ENCODE data around the gene RAPGEF1.

Gene RAPGEF1

DNA sequence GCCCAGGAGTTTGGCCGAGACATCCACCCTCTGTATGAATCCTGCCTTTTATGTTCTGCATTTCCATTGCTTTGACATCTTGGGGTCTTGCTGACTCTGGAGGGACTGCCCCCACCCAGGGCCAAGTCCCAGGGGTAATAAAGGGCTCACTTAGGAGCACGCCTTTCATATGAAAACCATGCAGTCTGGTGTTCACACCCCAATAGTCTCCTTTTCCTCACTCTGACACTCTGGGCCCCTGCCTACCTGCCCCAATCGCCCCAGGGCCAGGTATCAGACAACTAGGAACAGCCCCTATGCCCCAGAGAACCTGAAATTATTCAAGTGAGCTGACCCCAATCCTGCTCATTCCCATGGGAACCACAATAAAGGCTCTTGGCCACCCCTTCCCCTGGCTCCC is 33.1 kb upstream of the RAPGEF1 start:
- no peak for DNase-seq
- Histone ChIP-seq H3K36me3 (replicated peaks; ENCODE audit: insufficient read depth, low read length) (no peaks in the 10 kb centered on the region), H2AFZ (ENCODE audit: low read length) (no peak overlapping the region), H3K79me2 (ENCODE audit: low read length) (no peaks in the 10 kb centered on the region), H3K9me3 (replicated peaks; ENCODE audit: insufficient read depth, low read length) (no peaks in the 10 kb centered on the region), H3K4me3 (ENCODE audit: low read length) (no peak overlapping the region), H3K4me1 (ENCODE audit: low read length) (no peaks in the 10 kb centered on the region), H3K27me3 (replicated peaks; ENCODE audit: insufficient read depth, low read length) (peaks cover 58% of the 10 kb centered on the region), H3K9me2 (replicated peaks; ENCODE audit: insufficient read depth, low read length) (no peaks in the 10 kb centered on the region), H4K20me1 (ENCODE audit: insufficient read depth, low read length) (0 out of 2 replicates have a peak, but pooled peaks cover 3% of the 10 kb centered on the region), H3F3A (ENCODE audit: insufficient read depth, low read length) (no peaks in the 10 kb centered on the region), H3K9ac (ENCODE audit: low read length) (no peak overlapping the region), H3K4me2 (ENCODE audit: low read depth, low read length) (no peak overlapping the region), H3K27ac (ENCODE audit: low read length) (no peak overlapping the region)
- no peak for TF ChIP-seq EZH2 (optimal IDR thresholded peaks at IDR 0.05; ENCODE audit: low read depth, low read length)
- TF ChIP-seq EZH2phosphoT487 (IDR thresholded peaks at IDR 0.05; ENCODE audit: low read length), result no peak
- TF ChIP-seq, protein P1, sequence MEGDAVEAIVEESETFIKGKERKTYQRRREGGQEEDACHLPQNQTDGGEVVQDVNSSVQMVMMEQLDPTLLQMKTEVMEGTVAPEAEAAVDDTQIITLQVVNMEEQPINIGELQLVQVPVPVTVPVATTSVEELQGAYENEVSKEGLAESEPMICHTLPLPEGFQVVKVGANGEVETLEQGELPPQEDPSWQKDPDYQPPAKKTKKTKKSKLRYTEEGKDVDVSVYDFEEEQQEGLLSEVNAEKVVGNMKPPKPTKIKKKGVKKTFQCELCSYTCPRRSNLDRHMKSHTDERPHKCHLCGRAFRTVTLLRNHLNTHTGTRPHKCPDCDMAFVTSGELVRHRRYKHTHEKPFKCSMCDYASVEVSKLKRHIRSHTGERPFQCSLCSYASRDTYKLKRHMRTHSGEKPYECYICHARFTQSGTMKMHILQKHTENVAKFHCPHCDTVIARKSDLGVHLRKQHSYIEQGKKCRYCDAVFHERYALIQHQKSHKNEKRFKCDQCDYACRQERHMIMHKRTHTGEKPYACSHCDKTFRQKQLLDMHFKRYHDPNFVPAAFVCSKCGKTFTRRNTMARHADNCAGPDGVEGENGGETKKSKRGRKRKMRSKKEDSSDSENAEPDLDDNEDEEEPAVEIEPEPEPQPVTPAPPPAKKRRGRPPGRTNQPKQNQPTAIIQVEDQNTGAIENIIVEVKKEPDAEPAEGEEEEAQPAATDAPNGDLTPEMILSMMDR (IDR thresholded peaks at IDR 0.05; ENCODE audit: low read length), result no peak

DNA sequence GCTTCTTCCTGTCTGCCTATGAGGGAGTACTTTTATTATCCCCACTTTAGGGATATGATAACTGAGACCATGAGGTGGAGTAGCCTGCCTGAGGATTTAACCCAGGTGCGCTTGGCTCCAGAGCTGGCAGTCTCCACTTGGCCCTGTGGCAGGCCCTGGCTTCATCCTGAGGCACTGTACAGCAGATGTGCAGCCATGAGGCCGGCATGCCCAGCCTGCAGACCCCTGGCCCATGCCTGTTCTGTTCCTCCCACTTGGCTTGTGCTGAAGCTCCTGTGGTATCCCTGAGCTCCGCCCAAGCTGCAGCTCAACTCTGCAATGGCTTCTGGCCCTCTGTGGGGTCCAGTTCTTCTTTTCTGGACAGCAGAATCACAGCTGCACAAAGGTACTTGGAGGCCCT is 31.8 kb upstream of the RAPGEF1 start:
- peaks cover 62% of the 10 kb centered on the region for H3K27me3 ChIP-seq (replicated peaks; ENCODE audit: insufficient read depth, low read length)
- H3K9ac ChIP-seq (ENCODE audit: low read length), result no peak overlapping the region
- no peaks in the 10 kb centered on the region for H3K79me2 ChIP-seq (ENCODE audit: low read length)
- no peaks in the 10 kb centered on the region for H3K9me2 ChIP-seq (replicated peaks; ENCODE audit: insufficient read depth, low read length)
- H3K27ac ChIP-seq (ENCODE audit: low read length), result no peak overlapping the region
- H4K20me1 ChIP-seq (ENCODE audit: insufficient read depth, low read length), result 0 out of 2 replicates have a peak, but pooled peaks cover 3% of the 10 kb centered on the region
- H2AFZ ChIP-seq (ENCODE audit: low read length), result no peak overlapping the region
- H3K9me3 ChIP-seq (replicated peaks; ENCODE audit: insufficient read depth, low read length), result no peaks in the 10 kb centered on the region
- DNase-seq, result no peak
- H3K4me2 ChIP-seq (ENCODE audit: low read depth, low read length), result no peak overlapping the region
- H3K4me3 ChIP-seq (ENCODE audit: low read length), result no peak overlapping the region
- no peaks in the 10 kb centered on the region for H3F3A ChIP-seq (ENCODE audit: insufficient read depth, low read length)
- no peaks in the 10 kb centered on the region for H3K4me1 ChIP-seq (ENCODE audit: low read length)
- TF ChIP-seq EZH2 (optimal IDR thresholded peaks at IDR 0.05; ENCODE audit: low read depth, low read length), result no peak
- TF ChIP-seq EZH2phosphoT487 (IDR thresholded peaks at IDR 0.05; ENCODE audit: low read length), result no peak
- TF ChIP-seq, protein P1 (IDR thresholded peaks at IDR 0.05; ENCODE audit: low read length), result no peak
- H3K36me3 ChIP-seq (replicated peaks; ENCODE audit: insufficient read depth, low read length), result no peaks in the 10 kb centered on the region

DNA sequence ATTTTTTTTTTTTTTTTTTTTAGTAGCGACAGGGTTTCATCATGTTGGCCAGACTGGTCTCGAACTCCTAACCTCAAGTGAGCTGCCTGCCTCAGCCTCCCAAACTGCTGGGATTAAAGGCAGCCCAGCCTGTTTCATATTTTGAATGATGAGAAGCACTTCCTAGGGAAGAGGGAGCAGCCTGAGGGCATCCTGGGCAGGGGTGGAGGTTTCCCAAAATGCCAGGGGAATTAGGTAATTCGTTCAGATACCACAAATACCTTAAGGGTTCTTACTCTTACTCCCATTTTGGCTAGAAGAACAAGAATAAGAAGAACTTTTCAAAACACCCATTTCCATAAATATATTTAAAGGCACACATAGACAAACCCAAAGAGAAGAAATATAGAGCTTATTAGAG is 29.5 kb upstream of the RAPGEF1 start:
- Histone ChIP-seq H3K4me3 (ENCODE audit: low read length) (no peak overlapping the region), H4K20me1 (ENCODE audit: insufficient read depth, low read length) (0 out of 2 replicates have a peak, but pooled peaks cover 3% of the 10 kb centered on the region), H3K9me3 (replicated peaks; ENCODE audit: insufficient read depth, low read length) (no peaks in the 10 kb centered on the region), H3K36me3 (replicated peaks; ENCODE audit: insufficient read depth, low read length) (no peaks in the 10 kb centered on the region), H3K27ac (ENCODE audit: low read length) (no peak overlapping the region), H3K9me2 (replicated peaks; ENCODE audit: insufficient read depth, low read length) (no peaks in the 10 kb centered on the region), H3K27me3 (replicated peaks; ENCODE audit: insufficient read depth, low read length) (peaks cover 83% of the 10 kb centered on the region), H3K9ac (ENCODE audit: low read length) (no peak overlapping the region), H2AFZ (ENCODE audit: low read length) (no peak overlapping the region), H3K79me2 (ENCODE audit: low read length) (no peaks in the 10 kb centered on the region), H3K4me2 (ENCODE audit: low read depth, low read length) (no peak overlapping the region), H3F3A (ENCODE audit: insufficient read depth, low read length) (no peaks in the 10 kb centered on the region), H3K4me1 (ENCODE audit: low read length) (no peaks in the 10 kb centered on the region)
- no peak for DNase-seq
- TF ChIP-seq EZH2phosphoT487 (IDR thresholded peaks at IDR 0.05; ENCODE audit: low read length) (no peak), EZH2 (optimal IDR thresholded peaks at IDR 0.05; ENCODE audit: low read depth, low read length) (no peak)
- TF ChIP-seq, protein P1 (IDR thresholded peaks at IDR 0.05; ENCODE audit: low read length), result no peak
